GM21786 (cell line): ENCODE data around the gene RNU1-4.
"Not testable (repeated sequence)": the region's sequence is repeated elsewhere in the genome, so short reads cannot be mapped to it uniquely, and the experiment has no call there.

Source experiments
- ATAC-seq: cut with Tn5 transposase; IDR thresholded peaks from one replicate; pipeline ENCODE4 v1.9.1; 2021; ENCODE audit not compliant: unreplicated experiment

Gene RNU1-4

DNA sequence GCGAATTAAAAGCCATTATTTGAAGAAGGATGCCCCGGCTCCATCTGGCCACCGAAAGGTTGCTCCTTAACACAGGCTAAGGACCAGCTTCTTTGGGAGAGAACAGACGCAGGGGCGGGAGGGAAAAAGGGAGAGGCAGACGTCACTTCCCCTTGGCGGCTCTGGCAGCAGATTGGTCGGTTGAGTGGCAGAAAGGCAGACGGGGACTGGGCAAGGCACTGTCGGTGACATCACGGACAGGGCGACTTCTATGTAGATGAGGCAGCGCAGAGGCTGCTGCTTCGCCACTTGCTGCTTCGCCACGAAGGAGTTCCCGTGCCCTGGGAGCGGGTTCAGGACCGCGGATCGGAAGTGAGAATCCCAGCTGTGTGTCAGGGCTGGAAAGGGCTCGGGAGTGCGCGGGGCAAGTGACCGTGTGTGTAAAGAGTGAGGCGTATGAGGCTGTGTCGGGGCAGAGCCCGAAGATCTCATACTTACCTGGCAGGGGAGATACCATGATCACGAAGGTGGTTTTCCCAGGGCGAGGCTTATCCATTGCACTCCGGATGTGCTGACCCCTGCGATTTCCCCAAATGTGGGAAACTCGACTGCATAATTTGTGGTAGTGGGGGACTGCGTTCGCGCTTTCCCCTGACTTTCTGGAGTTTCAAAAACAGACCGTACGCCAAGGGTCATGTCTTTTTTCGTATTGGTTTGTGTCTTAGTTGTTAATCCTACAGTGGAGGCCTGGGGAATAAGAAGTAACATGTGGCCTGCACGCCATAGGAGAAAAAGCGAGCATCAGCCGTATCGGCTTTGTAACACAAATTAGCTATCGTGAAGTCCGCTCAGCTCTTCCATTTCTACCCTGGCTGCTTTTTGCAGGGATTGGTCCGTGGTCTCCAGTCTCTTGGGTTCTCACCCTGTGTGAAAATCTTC, at the start of gene RNU1-4:
Gene RNU1-4, plus strand, starts transcription at position 470 of the 918 bp plus-strand sequence.
- ATAC-seq, result peak; percentile 94

DNA sequence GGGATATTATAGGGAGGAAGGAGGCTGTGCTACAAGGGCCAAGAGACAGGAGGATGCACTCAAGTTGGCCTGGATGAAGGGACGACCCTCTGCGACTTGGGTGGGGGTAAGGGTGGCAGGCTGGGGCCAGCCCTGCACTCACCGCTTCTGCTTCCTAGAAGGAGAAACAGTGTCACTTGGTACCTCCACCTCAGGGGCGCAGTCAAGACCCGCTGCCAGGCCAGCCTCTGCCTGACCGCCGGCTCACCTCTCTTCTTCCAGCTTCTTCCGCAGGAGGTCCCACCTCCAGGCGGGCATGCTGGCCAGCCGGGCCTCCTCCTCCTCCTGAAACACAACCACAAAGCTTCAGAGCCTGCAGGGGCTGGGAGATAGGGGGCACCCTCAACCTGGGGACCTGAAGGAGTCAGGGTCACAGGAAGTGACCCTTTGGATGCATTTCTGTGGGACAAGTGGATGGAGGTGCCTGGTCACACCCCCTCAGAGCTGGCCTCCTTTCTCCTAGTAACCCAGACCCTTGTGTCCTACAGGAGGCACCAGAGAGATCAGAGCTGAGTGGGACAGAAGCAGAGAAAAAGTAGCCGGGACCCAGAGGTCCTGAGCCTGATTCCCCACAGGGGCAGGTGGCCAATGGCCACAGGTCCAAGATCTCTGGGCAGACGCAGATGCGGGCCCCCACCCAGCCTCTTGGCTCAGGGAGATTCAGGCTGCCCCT, 49.2 kb upstream of the RNU1-4 start:
- ATAC-seq, result not testable (repeated sequence)

DNA sequence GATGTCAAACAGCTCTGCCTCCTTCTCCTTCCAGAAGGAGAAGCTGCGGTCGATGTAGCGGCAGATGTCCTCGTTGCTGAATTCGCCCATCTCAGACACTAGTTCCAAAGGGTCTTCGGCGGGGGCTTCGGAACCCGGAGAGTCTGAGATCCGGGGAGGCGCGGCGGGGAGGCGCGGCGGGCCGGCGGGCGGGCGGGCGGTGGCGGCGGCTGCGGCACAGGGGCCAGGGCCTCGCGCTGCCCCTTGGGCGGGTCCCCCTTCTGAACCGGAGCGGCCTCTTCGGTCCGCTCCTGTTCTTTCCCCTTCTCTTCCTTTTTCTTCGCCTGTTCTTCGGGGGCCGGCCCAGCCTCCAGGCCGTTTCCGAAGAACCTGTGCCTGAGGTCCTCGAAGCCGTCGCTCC, 48.0 kb upstream of the RNU1-4 start:
- ATAC-seq, result not testable (repeated sequence)

DNA sequence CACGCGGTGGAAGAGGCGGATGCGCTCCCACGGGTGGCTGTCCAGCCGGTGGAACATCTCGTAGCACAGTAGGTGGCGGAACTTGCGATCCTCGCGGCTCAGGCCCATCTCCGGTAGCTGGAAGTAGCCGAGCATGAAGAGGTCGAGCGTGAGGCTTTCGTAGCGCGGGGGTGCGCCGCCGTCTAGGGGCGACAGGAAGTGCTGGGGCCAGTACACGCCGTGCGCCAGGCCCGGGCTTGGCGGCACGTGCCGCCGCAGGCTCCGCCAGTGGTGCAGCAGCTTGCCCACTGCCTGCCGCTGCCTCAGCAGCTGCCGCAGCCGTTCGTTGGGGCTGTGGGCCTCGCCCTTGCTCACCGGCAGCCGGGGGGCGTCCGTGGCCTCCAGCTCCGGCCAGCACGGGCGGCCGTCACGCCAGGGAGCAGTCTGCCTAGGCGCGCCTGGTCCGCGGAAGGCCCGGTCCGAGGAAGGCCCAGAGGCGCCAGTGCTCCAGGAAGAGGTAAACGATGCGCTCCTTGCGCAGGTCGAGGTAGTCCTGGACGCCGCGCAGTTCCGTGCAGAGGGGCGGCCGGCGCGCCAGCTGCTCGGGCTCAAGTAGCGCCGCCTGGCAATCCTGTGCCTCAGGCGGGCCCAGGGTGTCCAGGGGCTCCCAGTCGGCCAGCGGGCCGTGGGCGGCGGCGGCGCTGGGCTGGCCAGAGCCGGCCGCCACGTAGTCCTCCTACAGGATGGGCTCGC, 47.4 kb upstream of the RNU1-4 start:
- not testable (repeated sequence) for ATAC-seq

DNA sequence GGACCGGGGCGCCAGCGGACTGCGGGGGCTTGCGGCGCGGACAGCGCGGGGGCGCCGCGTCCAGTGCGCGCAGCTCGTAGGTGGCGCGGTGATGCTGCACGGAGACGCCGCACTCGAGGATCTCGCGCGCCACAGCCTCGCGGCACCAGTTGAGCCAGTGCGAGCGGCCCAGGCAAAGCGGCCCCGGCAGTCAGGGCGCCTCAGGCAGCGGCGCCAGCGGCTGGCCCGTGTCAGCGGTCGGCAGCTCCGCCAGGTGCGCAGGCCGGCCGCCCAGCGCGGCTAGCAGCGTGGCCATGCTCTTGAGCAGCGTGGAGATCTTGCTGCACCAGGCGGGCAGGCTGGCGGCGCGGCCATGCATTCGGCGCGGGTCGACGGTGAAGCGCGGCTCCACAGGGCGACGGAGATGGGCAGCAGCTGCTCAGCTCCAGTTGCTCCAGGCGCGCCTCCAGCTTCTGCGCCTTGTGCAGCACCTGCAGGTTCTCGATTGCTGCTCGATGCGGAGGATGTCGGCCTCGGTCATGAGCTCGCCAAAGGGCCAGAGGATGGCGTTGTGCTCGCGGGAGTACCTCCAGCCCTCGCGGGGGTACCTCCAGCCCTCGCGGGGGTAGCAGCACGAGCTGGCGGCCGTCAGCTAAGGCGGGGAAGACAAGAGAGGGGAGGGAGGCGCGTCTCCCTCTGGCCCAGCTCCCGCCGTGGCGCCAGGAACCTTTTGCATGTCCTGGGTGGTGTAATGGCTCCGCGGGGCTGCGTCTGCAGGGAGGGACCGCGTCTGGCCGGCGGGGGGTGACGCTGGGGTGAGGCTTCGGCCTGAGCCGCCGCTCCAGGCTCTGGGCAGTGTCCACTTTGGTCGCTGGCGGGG, 46.6 kb upstream of the RNU1-4 start:
- ATAC-seq, result not testable (repeated sequence)

DNA sequence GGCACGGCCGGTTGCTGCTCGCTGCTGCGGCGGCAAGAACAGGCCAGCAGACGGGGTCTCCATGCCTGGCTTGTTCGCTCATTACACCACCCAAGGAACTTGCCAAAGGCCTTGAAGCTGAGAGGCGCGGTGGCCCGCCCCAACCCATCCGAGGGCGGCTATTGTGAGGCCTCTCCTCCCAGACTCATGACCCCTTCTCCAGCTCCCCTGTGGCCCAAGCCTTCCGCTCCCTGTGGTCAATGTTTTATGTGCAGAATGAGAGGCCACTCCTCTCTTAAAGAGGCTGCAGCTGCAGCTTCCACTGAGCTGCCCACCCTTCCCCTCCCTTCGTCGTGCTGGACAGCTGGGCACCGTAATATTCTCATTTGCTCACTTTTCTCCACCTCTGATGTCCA, 46.0 kb upstream of the RNU1-4 start:
- ATAC-seq, result not testable (repeated sequence)

DNA sequence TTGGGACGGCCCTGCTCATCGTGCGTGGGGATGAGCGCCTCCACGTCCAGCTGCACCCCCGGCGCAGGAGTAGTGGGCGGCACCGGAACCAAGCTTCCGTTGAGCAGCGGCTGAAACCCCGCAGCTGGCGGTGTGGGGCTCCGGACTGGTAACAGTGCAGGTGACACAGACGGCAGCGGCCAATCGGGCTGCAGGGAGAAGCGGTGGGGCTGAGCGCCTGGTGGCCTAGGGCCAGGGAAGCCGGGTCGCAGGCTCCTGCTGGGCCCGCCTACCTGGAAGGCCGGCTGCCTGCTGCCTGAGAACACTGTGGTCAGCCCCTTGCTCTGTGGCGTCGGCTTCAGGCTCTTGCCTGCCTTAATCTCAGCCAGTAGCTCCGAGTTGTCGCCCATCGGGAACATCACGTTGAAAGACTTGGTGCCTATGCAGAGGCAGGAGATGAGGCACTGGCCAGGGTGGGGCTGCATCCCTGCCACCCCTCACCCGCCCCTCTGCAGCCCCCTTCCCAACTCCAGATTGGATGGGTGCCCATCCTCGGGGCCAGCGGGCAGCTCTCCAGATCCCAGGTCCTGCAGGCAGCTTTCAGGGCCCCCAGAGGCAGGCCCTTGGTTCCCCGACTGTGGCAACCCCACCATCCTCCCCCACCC, 43.7 kb upstream of the RNU1-4 start:
- ATAC-seq, result not testable (repeated sequence)

DNA sequence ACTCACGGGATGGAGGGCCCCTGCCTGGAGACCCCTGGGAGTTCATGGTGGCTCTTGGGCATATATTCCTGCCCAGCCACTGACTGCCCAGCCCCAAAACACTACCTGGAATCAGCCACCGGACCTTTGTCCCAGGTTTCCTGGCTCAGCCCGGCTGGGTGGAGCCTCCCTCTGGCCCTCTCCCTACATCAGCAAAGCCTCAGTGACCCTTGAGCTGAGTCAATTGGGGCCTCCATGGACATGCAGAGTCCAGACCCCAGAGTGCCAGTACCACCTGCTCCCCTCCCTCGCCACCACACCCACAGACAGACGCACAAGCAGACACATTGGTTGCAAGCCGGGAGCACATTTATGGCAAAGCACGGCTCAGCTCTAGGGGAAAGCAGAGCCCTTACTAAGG, 43.2 kb upstream of the RNU1-4 start:
- ATAC-seq, result not testable (repeated sequence)

DNA sequence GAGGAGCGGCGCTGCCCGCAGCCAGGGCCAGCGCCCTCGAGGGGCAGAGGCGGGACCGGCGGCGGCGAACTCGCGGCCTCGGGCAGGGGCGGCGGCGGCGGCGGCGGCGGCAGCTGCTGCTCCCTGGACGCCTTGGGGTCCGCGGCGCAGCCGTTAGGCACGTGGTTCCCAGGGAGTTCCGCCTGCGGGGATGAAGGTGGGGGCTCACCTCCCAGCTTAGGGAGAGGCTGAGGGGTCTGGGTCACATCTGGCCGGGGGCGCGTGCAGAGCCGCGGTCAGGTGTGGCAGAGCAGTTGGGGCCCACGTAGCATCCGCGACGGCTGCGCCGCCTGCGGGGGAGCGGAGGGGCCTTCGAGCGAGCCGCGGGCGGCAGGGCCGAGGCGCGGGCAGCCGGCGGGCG, 40.9 kb upstream of the RNU1-4 start:
- not testable (repeated sequence) for ATAC-seq

DNA sequence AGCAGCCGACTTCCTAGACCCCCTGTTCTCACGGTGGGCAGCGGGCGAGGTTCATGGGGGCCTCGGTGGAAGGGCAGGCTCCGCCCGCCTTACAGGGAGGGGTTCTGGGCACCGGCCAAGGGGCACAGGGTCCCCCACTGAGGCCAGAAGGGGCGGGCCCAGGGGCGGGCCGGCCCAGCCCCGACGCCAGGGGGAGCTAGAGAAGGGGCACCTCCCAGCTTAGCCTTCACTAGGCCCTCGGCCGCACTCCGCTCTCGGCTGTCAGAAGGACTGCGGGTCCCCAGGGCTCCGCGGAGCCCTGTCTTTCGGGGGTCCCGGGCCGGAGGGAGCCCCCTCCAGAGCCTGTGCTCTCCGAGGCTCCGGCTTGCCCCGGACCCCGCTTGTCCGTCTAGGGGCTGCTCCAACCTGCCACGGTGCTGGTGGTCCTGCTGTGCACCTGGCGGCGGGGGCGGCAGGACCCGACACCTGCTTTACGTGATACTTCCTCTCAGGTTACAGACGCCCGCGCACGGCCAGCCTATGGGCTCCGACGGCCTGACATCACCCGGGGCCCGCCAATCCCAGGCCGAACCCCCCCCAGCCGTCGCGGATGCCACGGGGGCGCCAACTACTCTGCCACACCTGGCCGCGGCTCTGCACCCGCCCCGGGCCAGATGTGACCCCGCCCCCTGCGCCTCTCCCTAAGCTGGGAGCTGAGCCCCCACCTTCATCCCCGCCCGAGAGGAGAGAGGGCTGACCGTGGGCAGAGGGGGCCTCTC, 40.0 kb upstream of the RNU1-4 start:
- ATAC-seq, result not testable (repeated sequence)

DNA sequence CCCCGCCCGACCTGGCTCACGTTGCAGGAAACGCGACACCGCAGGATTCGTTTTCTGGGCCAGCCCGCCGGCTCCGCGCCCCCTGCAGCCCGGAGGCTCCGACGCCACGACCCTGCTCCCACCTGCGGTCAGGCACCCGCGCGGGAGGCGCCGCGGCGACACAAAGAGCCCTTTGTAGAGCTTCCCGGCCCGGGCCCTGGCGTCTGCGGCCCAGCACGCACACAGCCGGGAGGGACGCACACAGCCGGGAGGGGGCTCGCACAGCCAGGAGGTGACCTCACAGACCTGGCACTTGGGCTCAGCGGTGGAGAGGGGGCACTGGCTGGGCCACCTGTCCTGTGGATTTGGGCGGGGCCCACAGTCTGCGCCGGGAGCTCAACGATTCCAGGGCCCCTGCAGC, 39.1 kb upstream of the RNU1-4 start:
- not testable (repeated sequence) for ATAC-seq

DNA sequence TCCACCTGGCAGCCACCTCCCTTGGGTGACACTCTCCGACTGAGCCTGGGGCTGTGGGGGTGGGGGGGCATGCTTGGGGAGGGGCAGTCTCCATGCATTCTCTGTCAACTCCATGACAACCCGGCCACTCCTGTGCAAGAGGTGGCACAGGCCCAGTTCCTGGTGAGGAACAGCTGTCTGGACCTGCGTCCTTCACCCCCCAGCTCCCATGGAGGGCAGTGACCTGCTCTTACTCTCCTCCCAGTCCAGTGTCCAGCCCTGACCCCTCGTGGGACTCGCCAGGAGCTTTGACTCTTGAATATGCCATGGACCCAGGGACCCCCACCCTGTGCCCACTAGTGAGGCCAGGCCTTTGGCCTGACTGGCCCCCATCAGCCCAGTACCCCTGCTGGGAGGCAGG, 38.0 kb upstream of the RNU1-4 start:
- ATAC-seq, result not testable (repeated sequence)

DNA sequence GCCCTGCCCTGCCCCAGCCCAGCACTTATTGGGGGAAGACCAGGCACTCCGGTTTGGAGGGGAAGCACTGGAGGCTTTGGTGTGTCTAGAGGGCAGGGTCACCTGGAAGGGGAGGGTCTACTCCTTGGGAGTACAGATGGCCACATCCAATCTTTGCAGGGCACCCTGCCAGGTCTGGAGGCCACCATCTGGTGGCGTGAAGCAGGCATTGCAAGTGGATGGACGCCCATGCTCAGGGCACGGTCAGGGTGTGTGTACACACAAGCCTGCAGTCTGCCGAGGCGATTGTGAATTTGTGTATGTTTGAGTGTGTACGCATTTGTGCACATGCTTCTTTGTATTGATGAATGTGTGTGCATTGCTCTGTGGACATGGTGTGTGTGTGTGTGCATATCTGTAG, 37.2 kb upstream of the RNU1-4 start:
- ATAC-seq, result not testable (repeated sequence)

DNA sequence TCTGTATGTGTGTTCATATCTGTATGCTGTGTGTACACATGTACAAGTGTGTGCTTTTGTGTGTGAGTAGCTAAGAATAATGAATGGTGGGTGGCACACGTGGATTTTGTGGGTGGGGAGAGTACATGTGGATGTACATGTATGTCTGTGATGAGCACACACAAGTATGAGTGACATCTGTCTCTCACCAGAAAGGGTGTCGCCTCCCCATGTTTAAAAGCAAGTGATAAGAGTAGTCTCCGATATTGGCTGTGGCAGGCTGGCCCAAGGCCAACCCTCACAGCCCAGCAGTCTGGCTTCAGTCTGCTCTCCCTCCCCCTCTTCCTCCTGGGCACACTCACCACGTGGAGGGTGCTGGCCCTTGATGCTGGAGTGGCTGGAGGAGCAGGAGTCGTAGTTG, 36.7 kb upstream of the RNU1-4 start:
- ATAC-seq, result not testable (repeated sequence)

DNA sequence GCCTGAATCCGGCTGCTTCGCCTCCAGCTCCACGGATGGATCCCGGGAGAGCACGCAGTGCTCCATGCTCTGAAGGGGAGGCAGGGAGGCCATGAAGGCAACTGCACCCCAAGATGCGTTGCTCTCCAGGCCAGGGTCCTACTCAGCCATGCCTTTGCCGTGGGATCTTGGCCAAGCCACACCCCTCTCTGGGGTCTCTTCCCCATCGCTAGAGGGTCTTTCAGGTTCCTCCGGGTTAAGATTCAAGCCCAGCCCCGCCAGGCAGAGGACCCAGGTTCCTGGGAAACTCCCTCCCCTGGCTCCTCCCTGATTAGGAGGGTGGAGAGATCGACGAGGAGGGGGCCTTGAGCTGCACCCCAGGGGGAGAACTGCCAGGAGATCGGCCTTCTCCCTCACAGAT, 36.2 kb upstream of the RNU1-4 start:
- not testable (repeated sequence) for ATAC-seq

DNA sequence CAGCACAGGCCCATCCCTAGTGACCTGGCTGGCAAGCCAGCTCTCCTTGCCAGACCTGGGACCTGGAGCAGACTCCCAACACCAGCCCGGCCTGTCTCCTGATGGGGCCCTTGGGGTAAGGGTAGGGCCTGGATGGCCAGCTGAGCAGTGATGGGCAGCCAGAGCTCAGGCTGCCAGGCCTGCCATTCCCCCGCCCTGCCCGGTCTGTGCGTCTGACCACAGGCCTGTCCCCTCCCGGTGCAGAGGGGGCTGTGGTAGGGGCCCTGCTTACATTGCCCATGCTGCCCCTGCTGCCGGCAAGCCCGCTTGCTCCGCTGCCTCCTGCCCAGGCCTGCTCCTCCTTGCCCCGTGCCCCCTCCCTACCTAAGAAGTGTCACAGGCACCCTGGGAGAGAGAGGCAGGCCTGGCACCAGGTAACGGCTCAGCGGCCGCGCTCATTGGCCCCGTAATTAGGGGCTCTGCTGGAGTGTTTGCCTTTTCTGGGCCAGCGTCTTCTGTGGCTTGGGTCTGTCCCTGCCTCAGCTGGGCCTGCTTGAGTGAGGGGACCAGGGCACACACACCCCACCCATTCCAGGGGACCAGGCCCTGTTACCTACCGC, 35.7 kb upstream of the RNU1-4 start:
- ATAC-seq, result not testable (repeated sequence)

DNA sequence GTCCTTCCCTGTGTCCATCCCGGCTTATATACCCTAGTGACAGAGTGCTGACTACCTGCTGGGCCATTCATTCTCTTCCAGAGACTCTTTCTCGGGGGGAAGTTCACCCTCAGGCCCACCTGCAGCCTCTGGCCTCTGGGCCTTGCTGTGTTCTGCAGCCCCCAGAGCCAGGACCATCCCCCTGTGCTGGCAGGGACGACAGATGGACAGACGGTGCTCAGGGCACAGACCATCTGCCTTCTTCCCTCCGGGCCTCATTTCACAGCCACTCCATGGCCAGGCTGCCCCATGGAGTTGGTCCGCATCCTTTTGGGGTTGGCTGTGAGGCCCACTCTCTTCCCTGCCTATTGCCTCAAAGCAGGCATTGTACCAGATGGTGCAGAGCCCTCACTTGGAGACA, 34.0 kb upstream of the RNU1-4 start:
- not testable (repeated sequence) for ATAC-seq
